Measurements from ENCODE around the gene CNDP1.

The CNDP1 gene

GRCh38 chr18:74587441-74587840, 53.1 kb downstream of the CNDP1 start:
- Histone ChIP-seq H4K20me1 (ENCODE audit: insufficient read depth, low read length) (no peaks in the 10 kb centered on the region; the same call in 1 of the 2 replicates), H3K4me2 (ENCODE audit: insufficient read depth, low read length) (no peak overlapping the region), H2AFZ (ENCODE audit: low read depth, low read length) (no peak overlapping the region), H3K4me1 (ENCODE audit: insufficient read depth, low read length) (no peaks in the 10 kb centered on the region), H3K36me3 (ENCODE audit: insufficient read depth, low read length) (no peaks in the 10 kb centered on the region), H3K9me3 (ENCODE audit: insufficient read depth, low read length, severe bottlenecking) (no peaks in the 10 kb centered on the region), H3K27me3 (ENCODE audit: insufficient read depth, low read length, poor library complexity) (peaks cover 3% of the 10 kb centered on the region), H3K79me2 (ENCODE audit: insufficient read depth, low read length) (no peaks in the 10 kb centered on the region), H3K9ac (ENCODE audit: low read depth, low read length) (no peak overlapping the region), H3K4me3 (ENCODE audit: low read depth in 1 of 2, low read length in 2 of 2) (no peak overlapping the region), H3K27ac (ENCODE audit: low read length) (no peak overlapping the region)
- ATAC-seq (ENCODE audit: insufficient read depth, low read depth) (0 out of 3 replicates have a peak, but pooled peaks have one; percentile 14), DNase-seq (no peak)
- no peak for TF ChIP-seq CTCF (IDR thresholded peaks at IDR 0.05; ENCODE audit: borderline replicate concordance, extremely low read depth, low read length, poor library complexity, severe bottlenecking)
- TF ChIP-seq EZH2 (IDR thresholded peaks at IDR 0.05; ENCODE audit: borderline replicate concordance, low read depth, low read length, severe bottlenecking) = no peak

GRCh38 chr18:74589021-74589420, 54.7 kb downstream of the CNDP1 start:
- H3K27ac ChIP-seq (ENCODE audit: low read length) = no peak overlapping the region
- H3K9ac ChIP-seq (ENCODE audit: low read depth, low read length) = no peak overlapping the region

GRCh38 chr18:74589811-74590210, 55.5 kb downstream of the CNDP1 start:
- peaks cover 3% of the 10 kb centered on the region for H3K27me3 ChIP-seq (ENCODE audit: insufficient read depth, low read length, poor library complexity)
- no peak overlapping the region for H3K4me3 ChIP-seq (ENCODE audit: low read depth in 1 of 2, low read length in 2 of 2)
- no peaks in the 10 kb centered on the region; the same call in 1 of the 2 replicates for H4K20me1 ChIP-seq (ENCODE audit: insufficient read depth, low read length)
- H3K9me3 ChIP-seq (ENCODE audit: insufficient read depth, low read length, severe bottlenecking) = no peaks in the 10 kb centered on the region
- no peak overlapping the region for H3K27ac ChIP-seq (ENCODE audit: low read length)
- TF ChIP-seq CTCF (IDR thresholded peaks at IDR 0.05; ENCODE audit: borderline replicate concordance, extremely low read depth, low read length, poor library complexity, severe bottlenecking) = no peak
- TF ChIP-seq EZH2 (IDR thresholded peaks at IDR 0.05; ENCODE audit: borderline replicate concordance, low read depth, low read length, severe bottlenecking) = no peak
- DNase-seq (no peak), ATAC-seq (ENCODE audit: insufficient read depth, low read depth) (no peak)
- H3K9ac ChIP-seq (ENCODE audit: low read depth, low read length) = no peak overlapping the region
- no peak overlapping the region for H3K4me2 ChIP-seq (ENCODE audit: insufficient read depth, low read length)
- no peak overlapping the region for H2AFZ ChIP-seq (ENCODE audit: low read depth, low read length)
- H3K79me2 ChIP-seq (ENCODE audit: insufficient read depth, low read length) = peaks cover under 1% of the 10 kb centered on the region; the same call in 1 of the 2 replicates
- 0 out of 2 replicates have a peak, but pooled peaks cover 4% of the 10 kb centered on the region for H3K4me1 ChIP-seq (ENCODE audit: insufficient read depth, low read length)
- peaks cover 12% of the 10 kb centered on the region; the same call in 1 of the 2 replicates for H3K36me3 ChIP-seq (ENCODE audit: insufficient read depth, low read length)

More at GRCh38 chr18:74589021-74589420, 54.7 kb downstream of the CNDP1 start:
- no peak overlapping the region for H3K4me2 ChIP-seq (ENCODE audit: insufficient read depth, low read length)
- no peak overlapping the region for H3K4me3 ChIP-seq (ENCODE audit: low read depth in 1 of 2, low read length in 2 of 2)
- H3K27me3 ChIP-seq (ENCODE audit: insufficient read depth, low read length, poor library complexity) = peaks cover 3% of the 10 kb centered on the region
- no peaks in the 10 kb centered on the region; the same call in 1 of the 2 replicates for H4K20me1 ChIP-seq (ENCODE audit: insufficient read depth, low read length)
- H3K79me2 ChIP-seq (ENCODE audit: insufficient read depth, low read length) = no peaks in the 10 kb centered on the region
- DNase-seq (no peak), ATAC-seq (ENCODE audit: insufficient read depth, low read depth) (no peak)
- no peaks in the 10 kb centered on the region for H3K4me1 ChIP-seq (ENCODE audit: insufficient read depth, low read length)
- TF ChIP-seq EZH2 (IDR thresholded peaks at IDR 0.05; ENCODE audit: borderline replicate concordance, low read depth, low read length, severe bottlenecking) (no peak), CTCF (IDR thresholded peaks at IDR 0.05; ENCODE audit: borderline replicate concordance, extremely low read depth, low read length, poor library complexity, severe bottlenecking) (no peak)
- peaks cover 8% of the 10 kb centered on the region; the same call in 1 of the 2 replicates for H3K36me3 ChIP-seq (ENCODE audit: insufficient read depth, low read length)
- H2AFZ ChIP-seq (ENCODE audit: low read depth, low read length) = no peak overlapping the region
- H3K9me3 ChIP-seq (ENCODE audit: insufficient read depth, low read length, severe bottlenecking) = no peaks in the 10 kb centered on the region
